HUES48 (cell line): ENCODE results near the gene MINDY3.

Source experiments
- H3K27ac ChIP-seq: one replicate; pipeline ENCODE4 v1.7.0; 2013; ENCODE audit warnings: low read depth, low read length, inconsistent platforms
- H3K27me3 ChIP-seq: 2 replicates; pipeline ENCODE4 v1.6.1; 2013; ENCODE audit warnings: mild to moderate bottlenecking, low read length; ENCODE audit not compliant: control insufficient read depth, insufficient read depth
- H3K36me3 ChIP-seq: 2 replicates; pipeline ENCODE4 v1.6.1; 2013; ENCODE audit warnings: low read length; ENCODE audit not compliant: control insufficient read depth, insufficient read depth
- H3K4me1 ChIP-seq: 2 replicates; pipeline ENCODE4 v1.6.1; 2013; ENCODE audit warnings: mild to moderate bottlenecking, low read length; ENCODE audit not compliant: control insufficient read depth, insufficient read depth
- H3K4me3 ChIP-seq: 2 replicates; pipeline ENCODE4 v1.5.1; 2013; ENCODE audit warnings: mild to moderate bottlenecking, low read depth, low read length
- H3K9ac ChIP-seq: 2 replicates; pipeline ENCODE4 v1.6.1; 2013; ENCODE audit warnings: mild to moderate bottlenecking, low read depth, low read length, moderate library complexity
- H3K9me3 ChIP-seq: 2 replicates; pipeline ENCODE4 v1.6.1; 2013; ENCODE audit warnings: low read length; ENCODE audit not compliant: control insufficient read depth, insufficient read depth

MINDY3 gene

DNA sequence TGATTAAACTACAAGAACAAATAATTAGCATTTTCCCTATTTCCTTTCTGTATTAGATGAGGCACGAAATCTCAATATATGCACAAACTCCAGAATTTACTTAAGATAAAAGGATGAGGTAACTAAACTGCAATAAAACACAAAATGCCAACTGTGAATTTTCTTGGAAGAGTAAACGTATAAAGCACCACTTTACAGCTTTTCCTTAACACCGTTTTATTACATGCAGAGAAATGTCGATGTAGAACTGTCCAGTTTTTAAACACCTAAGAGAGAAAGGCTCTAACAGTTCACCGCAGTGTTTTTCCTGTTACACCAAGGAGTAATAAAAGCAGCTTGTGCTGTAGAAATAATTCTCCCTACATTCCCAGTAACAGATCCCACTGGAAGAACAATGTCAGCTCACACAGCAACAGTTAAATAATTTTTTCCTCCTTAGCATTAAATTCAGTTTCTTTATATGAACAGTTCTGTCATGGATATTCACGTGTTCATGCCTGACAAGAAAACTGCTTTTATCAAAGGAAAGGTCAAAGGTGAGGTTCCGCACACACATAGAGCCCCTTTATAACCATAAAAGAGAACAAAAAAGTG lies 52.0 kb downstream of the MINDY3 start:
- Histone ChIP-seq H3K36me3 (no peaks in the 10 kb centered on the region), H3K4me3 (no peak overlapping the region), H3K4me1 (no peaks in the 10 kb centered on the region), H3K27me3 (no peaks in the 10 kb centered on the region), H3K9me3 (no peaks in the 10 kb centered on the region), H3K27ac (no peak overlapping the region), H3K9ac (no peak overlapping the region)

DNA sequence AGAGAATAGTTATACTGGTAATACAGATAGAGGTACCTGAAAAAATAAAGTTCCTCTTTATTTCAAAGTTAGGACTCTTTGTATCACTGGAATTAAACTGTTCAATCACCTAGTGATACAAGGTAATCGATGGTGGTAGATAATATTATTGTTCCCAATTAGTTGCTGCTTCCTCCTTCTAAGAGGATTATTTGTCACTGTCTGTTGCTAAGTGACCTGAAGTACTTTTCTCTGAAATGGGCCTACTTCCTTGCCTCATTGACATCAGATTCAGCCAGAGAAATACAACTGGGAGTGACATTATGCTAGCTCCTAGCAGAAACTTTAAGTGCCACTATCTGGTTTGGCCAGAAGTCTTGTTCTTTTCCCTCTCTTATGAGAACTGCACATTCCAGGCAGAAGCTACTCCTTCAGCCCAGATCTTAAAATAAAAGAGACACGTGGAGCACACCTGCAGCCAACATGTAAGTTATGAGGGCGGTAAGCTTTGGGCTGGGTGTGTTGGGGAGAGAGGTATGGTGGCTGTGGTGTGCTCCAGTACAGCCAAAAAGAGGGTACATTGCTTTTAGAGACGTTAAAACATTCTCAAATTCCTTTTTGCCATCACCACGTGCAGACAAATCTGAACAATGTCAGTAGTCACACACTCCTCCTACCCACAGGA lies 54.8 kb downstream of the MINDY3 start:
- H3K36me3 ChIP-seq: no peaks in the 10 kb centered on the region
- no peaks in the 10 kb centered on the region for H3K9me3 ChIP-seq
- no peak overlapping the region for H3K27ac ChIP-seq
- H3K4me1 ChIP-seq: peaks cover 9% of the 10 kb centered on the region
- H3K9ac ChIP-seq: no peak overlapping the region
- H3K4me3 ChIP-seq: no peak overlapping the region
- H3K27me3 ChIP-seq: no peaks in the 10 kb centered on the region

DNA sequence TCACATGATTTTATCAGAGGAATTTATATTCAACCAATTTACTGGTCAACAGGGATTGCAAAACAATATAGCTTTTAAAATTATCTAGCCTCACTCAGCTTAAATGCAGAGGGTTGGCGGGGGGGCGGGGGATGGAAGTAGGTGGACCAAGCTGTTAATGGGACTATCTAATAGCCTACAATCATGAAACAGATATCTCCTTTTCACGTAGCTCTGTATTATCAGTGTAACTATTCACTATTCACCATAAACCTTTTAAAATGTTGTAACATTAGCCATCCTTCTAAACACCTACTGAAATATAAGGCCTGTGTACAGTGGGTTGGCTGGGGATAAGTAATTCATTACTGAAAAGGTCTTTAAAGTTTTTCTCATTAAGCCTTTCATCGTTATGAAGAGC lies 56.2 kb downstream of the MINDY3 start:
- no peaks in the 10 kb centered on the region for H3K36me3 ChIP-seq
- H3K4me3 ChIP-seq: no peak overlapping the region

DNA sequence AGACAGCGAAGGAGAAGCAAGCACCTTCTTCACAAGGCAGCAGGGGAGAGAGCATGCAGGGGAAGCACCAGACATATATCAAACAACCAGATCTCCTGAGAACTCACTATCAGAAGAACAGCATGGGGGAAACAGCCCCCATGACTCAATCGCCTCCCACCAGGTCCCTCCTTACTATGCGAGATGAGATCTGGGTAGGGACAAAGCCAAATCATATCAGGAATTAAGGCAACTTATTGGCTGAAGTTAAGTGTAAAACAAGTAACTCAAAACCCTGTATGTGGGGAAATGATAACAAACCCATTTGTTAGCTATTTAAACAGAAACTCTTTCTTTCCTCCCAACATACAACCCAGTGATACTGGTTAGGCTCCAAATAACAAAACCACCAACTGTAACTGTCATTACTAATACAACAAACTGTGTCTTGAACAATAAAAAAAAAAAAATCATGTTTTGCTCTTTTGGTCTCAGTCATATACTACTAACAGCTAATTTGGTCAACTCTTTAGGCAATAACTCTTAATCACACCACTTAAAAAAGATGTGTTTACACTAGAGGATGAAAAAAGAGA lies 57.8 kb downstream of the MINDY3 start:
- H3K36me3 ChIP-seq: no peaks in the 10 kb centered on the region
- H3K27ac ChIP-seq: peak overlapping the region; percentile 44
- H3K4me3 ChIP-seq: no peak overlapping the region
- no peaks in the 10 kb centered on the region for H3K27me3 ChIP-seq
- peaks cover 9% of the 10 kb centered on the region for H3K4me1 ChIP-seq
- H3K9me3 ChIP-seq: no peaks in the 10 kb centered on the region
- no peak overlapping the region for H3K9ac ChIP-seq

More for the DNA sequence above, 56.2 kb downstream of the MINDY3 start:
- H3K9ac ChIP-seq: no peak overlapping the region
- no peaks in the 10 kb centered on the region for H3K9me3 ChIP-seq
- no peaks in the 10 kb centered on the region for H3K27me3 ChIP-seq
- H3K27ac ChIP-seq: no peak overlapping the region
- H3K4me1 ChIP-seq: peaks cover 9% of the 10 kb centered on the region

DNA sequence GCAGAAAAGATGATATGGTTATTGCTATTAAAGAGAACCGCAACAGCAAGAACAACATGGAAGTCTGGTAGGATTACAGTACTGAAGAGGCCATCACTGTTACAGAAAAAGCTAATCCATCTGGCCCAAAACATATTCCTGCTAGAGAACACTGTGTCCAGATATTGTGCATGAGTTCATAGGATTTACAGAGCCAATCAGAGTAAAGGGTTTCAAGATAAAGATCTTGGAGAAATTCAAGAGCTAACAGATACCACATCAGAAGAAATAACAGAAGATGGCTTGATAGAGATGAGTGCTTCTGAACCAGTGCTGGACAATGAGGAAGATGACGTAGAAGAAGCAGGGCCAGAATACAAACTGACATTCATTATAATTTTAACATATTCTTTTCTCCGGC lies 58.7 kb downstream of the MINDY3 start:
- Histone ChIP-seq H3K27ac (no peak overlapping the region), H3K36me3 (no peaks in the 10 kb centered on the region), H3K9me3 (no peaks in the 10 kb centered on the region), H3K9ac (no peak overlapping the region), H3K27me3 (no peaks in the 10 kb centered on the region), H3K4me3 (no peak overlapping the region), H3K4me1 (peaks cover 9% of the 10 kb centered on the region)

DNA sequence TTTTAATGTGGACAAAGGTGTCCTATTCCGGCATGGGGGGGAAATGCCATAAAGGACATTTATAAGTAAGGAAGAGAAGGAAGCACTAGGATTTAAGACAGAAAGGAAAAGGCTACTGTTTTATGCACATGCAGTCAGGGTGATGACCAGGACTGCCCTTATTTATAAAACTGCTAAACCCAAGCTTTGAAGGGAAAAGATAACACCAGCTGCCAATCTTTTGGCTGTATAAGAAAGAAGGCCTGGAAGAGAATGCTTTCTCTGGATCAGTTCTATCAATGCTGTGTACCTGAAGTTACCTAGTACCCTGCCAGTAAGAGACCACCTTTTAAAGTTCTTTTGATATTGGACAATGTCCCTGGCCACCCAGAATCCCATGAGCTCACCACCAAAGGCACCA lies 59.2 kb downstream of the MINDY3 start:
- no peak overlapping the region for H3K27ac ChIP-seq
- peaks cover 9% of the 10 kb centered on the region for H3K4me1 ChIP-seq
- no peaks in the 10 kb centered on the region for H3K36me3 ChIP-seq
- no peaks in the 10 kb centered on the region for H3K9me3 ChIP-seq
- no peaks in the 10 kb centered on the region for H3K27me3 ChIP-seq
- no peak overlapping the region for H3K4me3 ChIP-seq
- no peak overlapping the region for H3K9ac ChIP-seq

DNA sequence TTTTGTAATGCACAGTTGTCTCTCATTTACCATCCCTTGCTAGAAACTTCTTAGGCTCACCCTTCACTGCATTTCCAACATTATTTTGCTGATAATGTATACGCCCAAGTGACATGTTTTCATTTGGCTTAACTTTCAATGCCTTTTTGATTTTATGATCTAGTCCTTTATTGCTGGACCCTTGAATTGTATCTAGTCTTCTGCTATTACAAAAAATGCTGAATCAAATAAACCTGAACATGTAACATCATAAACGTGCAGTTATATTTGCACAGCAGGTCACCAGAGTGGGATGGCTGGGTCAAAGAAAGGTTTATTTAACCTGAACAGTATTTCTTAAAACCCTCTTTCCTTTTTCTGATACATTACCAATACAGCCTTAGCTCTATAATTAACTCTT lies 63.0 kb downstream of the MINDY3 start:
- no peaks in the 10 kb centered on the region for H3K27me3 ChIP-seq
- H3K9ac ChIP-seq: no peak overlapping the region
- no peak overlapping the region for H3K27ac ChIP-seq
- H3K4me3 ChIP-seq: no peak overlapping the region
- H3K9me3 ChIP-seq: no peaks in the 10 kb centered on the region
- no peaks in the 10 kb centered on the region for H3K36me3 ChIP-seq
- H3K4me1 ChIP-seq: peaks cover 2% of the 10 kb centered on the region

DNA sequence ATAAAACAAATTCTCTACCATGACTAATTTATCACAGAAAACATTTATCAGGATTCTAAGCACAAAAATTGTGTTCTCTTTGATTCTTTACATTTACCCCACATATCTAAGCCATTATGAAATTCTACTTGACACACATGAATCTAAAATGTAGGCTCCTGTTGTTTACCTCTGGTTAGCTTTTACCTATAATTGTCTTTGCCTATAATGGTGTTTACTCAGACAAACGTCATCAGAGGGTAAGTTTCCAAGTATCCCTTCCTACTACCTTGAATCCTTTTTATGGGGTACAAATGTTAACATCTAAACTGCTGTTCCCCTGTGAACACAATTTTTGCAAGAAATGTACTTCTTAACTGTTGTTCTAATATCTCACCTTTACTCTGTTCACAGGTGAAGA lies 63.5 kb downstream of the MINDY3 start:
- no peak overlapping the region for H3K4me3 ChIP-seq
- no peaks in the 10 kb centered on the region for H3K27me3 ChIP-seq
- H3K27ac ChIP-seq: no peak overlapping the region
- H3K9ac ChIP-seq: no peak overlapping the region
- no peaks in the 10 kb centered on the region for H3K4me1 ChIP-seq
- no peaks in the 10 kb centered on the region for H3K9me3 ChIP-seq
- H3K36me3 ChIP-seq: no peaks in the 10 kb centered on the region

DNA sequence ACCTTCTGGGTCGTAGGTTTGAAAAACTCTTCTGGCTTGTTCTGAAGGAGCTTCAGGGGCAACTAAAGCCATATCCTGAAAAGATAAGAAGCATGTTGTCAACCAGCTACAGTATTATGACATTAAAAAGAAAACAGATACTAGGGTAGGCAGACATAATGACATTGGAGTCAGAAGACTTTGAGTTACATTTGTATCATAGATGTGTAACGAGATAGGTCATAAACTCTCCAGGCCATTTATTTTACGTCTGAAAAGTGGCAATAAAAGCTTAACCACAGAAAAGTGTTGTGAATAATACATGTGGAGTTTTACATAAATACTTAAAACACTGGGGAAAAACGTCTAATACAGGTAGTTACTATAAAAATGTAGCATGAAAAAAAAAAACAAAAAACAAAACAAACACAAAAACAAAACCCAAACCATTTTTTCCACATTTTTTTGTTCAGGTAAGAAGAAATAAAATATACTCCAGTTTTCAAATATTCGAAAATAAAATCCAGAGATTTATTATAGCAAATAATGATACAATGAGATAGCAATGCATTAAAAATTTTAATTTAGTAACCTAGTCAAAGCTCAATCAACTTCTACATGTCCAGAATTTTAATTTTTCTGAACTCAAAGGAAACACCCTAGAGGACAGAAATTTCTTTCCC lies 64.1 kb downstream of the MINDY3 start:
- Histone ChIP-seq H3K36me3 (no peaks in the 10 kb centered on the region), H3K27ac (no peak overlapping the region), H3K4me3 (no peak overlapping the region), H3K27me3 (no peaks in the 10 kb centered on the region), H3K9me3 (no peaks in the 10 kb centered on the region), H3K9ac (no peak overlapping the region), H3K4me1 (no peaks in the 10 kb centered on the region)

DNA sequence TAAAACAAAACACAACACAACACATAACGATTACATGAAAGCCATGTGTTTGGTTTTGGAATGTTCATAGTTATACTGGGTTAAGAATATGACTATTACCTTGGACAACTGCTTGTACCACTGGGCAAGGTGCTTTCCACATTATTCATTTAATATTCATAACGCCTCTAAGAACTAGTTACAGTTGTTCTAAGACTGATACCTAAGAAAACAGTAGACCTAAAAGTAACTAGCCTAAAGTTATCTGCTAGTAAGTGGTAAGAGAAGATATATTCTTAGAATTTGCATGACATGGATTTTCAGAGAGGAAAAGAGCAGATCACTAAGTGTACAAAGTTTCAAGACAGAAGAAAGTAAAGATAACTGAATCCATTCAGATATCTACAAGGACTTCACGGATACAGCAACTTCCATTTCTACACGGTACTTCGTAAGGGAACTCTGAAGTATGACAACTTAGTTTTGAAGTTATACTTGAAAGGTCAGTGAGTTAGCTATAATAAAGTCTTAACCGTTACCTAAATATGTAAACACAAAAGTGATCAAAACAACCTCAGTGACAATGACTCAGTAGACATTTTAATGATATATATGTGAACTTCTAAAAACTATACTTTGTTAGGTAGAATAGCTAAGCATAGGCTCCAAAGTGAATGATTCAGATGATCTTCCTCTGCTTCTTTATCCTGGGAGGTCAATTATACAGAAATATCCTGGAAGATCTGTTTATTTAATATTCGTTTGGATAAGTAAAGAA lies 65.1 kb downstream of the MINDY3 start:
- H3K4me1 ChIP-seq: no peaks in the 10 kb centered on the region

More for the DNA sequence above, 65.1 kb downstream of the MINDY3 start:
- H3K36me3 ChIP-seq: no peaks in the 10 kb centered on the region
- no peaks in the 10 kb centered on the region for H3K27me3 ChIP-seq
- no peak overlapping the region for H3K4me3 ChIP-seq
- H3K9ac ChIP-seq: no peak overlapping the region
- H3K27ac ChIP-seq: no peak overlapping the region
- H3K9me3 ChIP-seq: no peaks in the 10 kb centered on the region
